Measurements from ENCODE around the gene KCTD7.
"Not testable (repeated sequence)": the region's sequence is repeated elsewhere in the genome, so short reads cannot be mapped to it uniquely, and the experiment has no call there.

The KCTD7 gene

DNA sequence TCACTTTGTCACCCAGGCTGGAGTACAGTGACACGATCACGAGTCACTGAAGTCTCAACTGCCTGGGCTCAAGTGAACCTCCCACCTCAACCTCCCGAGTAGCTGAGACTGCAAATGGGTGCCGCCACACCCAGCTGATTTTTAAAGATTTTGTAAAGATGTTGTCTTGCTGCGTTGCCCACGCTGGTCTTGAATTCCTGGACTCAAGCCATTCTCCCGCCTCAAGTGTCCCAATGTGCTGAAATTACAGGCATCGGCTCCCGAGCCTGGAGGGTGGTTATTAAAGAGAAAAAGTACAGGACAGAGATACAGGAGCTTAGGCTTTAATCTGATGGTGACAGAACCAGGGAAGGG is 55.1 kb downstream of the KCTD7 start:
- H3K27ac ChIP-seq = peak overlapping the region; percentile 71
- CTCF ChIA-PET = interaction anchor here (0.7 kb wide), 1 partner anchor 74 kb away, joined by 3 read pairs; no protein-coding TSS in a partner anchor
- POLR2A ChIA-PET (ENCODE audit: low non-redundant PET) = no interaction called here
- DNase-seq (ENCODE audit: low spot score) = no peak
- TF ChIP-seq, protein P1, sequence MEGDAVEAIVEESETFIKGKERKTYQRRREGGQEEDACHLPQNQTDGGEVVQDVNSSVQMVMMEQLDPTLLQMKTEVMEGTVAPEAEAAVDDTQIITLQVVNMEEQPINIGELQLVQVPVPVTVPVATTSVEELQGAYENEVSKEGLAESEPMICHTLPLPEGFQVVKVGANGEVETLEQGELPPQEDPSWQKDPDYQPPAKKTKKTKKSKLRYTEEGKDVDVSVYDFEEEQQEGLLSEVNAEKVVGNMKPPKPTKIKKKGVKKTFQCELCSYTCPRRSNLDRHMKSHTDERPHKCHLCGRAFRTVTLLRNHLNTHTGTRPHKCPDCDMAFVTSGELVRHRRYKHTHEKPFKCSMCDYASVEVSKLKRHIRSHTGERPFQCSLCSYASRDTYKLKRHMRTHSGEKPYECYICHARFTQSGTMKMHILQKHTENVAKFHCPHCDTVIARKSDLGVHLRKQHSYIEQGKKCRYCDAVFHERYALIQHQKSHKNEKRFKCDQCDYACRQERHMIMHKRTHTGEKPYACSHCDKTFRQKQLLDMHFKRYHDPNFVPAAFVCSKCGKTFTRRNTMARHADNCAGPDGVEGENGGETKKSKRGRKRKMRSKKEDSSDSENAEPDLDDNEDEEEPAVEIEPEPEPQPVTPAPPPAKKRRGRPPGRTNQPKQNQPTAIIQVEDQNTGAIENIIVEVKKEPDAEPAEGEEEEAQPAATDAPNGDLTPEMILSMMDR (conservative IDR thresholded peaks at IDR 0.05; ENCODE audit: low read depth) = no peak

DNA sequence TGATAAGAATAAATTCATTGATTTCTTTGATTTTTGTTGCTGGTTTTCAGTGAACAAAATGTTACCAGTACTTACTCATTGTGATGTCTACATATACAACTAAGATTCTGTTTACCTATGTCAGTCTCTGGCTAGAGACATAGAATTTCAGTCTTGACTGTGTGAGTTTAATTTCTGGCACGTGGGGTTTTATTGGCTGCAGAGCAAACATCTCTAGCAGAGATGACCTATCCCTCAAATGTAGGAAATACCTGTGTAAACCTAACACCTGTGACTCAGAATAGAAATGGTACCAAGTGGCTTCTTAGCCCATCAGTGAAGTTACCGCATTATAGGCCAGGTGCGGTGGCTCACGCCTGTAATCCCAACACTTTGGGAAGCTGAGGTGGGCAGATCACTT is 57.0 kb downstream of the KCTD7 start:
- CTCF ChIA-PET; DNase-seq (ENCODE audit: low spot score); H3K27ac ChIP-seq; POLR2A ChIA-PET (ENCODE audit: low non-redundant PET): not testable (repeated sequence)

DNA sequence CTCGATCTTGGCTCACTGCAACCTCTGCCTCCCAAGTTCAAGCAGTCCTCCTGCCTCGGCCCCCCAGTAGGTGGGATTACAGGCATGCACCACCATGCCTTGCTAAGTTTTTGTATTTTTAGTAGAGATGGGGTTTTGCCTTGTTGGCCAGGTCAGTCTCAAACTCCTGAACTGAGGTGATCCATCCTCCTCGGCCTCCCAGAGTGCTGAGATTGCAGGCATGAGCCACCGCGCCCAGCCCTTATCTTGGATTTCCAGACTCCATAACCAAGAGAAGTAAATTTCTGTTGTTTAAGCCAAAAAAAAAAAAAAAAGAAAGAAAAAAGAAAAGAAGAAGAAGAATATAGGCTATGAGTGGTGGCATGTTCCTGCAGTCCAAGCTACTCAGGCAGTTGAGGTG is 58.5 kb downstream of the KCTD7 start:
- TF ChIP-seq, protein P1 (conservative IDR thresholded peaks at IDR 0.05; ENCODE audit: low read depth) = no peak
- POLR2A ChIA-PET (ENCODE audit: low non-redundant PET) = no interaction called here

DNA sequence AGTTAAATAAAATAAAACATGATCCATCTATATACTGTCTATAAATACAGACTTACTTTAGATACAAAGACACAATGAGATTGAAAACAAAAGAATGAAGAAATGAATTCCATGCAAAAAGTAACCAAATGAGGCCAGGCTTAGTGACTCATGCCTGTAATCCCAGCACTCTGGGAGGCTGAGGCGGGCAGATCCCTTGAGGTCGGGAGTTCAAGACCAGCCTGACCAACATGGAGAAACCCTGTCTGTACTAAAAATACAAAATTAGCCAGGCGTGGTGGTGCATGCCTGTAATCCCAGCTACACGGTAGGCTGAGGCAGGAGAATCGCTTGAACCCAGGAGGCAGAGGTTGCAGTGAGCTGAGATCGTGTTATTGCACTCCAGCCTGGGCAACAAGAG is 59.0 kb downstream of the KCTD7 start:
- H3K27ac ChIP-seq; CTCF ChIA-PET; POLR2A ChIA-PET (ENCODE audit: low non-redundant PET); DNase-seq (ENCODE audit: low spot score): not testable (repeated sequence)

More for the DNA sequence above, 58.5 kb downstream of the KCTD7 start:
- DNase-seq (ENCODE audit: low spot score) = no peak
- no peak overlapping the region for H3K27ac ChIP-seq
- CTCF ChIA-PET = no interaction called here

DNA sequence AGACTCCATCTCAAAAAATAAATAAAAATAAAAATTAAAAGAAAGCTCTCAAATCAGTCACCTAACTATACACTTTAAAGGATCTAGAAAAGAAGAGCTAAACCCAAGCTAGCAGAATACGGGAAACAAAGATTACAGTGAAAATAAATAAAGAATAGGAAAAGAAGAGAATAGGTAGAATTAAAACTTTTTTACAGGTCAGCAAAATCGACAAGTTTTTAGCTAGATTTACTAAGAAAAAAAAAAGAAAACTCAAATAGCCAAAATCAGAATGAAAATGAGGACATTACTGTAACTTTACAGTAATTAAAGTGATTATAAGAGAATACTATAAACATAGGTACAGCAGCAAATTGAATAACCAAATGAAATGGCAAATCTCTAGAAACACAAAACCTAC is 60.4 kb downstream of the KCTD7 start:
- no peak overlapping the region for H3K27ac ChIP-seq
- TF ChIP-seq, protein P1 (conservative IDR thresholded peaks at IDR 0.05; ENCODE audit: low read depth) = no peak
- ChIA-PET CTCF (interaction anchor here (0.7 kb wide), 1 partner anchor 421 kb away, joined by 4 read pairs; no protein-coding TSS in a partner anchor), POLR2A (ENCODE audit: low non-redundant PET) (no interaction called here)
- no peak for DNase-seq (ENCODE audit: low spot score)

DNA sequence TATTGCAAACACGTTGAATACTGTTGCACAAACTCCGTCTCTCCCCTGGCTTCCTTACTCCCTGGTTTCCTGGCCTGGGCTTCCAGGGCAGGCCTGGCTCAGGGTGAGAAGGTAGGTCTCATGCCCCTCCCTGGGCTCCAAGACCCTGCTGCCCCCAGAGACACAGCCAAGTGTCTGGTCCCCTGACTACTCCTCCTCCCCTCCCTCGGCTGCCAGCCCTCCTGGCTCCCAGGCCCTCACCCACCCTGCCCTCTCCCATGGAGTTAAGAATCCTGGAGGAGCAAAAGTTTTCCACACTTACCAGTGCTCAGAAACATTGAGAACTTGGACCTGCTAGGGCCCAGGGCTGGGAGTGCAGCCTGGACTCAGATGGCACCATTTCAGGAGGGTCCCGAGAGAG is 64.7 kb downstream of the KCTD7 start:
- H3K27ac ChIP-seq = no peak overlapping the region; the same call in 1 of the 2 replicates
- ChIA-PET CTCF (no interaction called here), POLR2A (ENCODE audit: low non-redundant PET) (no interaction called here)
- TF ChIP-seq, protein P1 (conservative IDR thresholded peaks at IDR 0.05; ENCODE audit: low read depth) = no peak
- DNase-seq (ENCODE audit: low spot score) = no peak

All from RWPE1 (cell line).